ENCODE results near the gene FAR1.

Gene FAR1

DNA sequence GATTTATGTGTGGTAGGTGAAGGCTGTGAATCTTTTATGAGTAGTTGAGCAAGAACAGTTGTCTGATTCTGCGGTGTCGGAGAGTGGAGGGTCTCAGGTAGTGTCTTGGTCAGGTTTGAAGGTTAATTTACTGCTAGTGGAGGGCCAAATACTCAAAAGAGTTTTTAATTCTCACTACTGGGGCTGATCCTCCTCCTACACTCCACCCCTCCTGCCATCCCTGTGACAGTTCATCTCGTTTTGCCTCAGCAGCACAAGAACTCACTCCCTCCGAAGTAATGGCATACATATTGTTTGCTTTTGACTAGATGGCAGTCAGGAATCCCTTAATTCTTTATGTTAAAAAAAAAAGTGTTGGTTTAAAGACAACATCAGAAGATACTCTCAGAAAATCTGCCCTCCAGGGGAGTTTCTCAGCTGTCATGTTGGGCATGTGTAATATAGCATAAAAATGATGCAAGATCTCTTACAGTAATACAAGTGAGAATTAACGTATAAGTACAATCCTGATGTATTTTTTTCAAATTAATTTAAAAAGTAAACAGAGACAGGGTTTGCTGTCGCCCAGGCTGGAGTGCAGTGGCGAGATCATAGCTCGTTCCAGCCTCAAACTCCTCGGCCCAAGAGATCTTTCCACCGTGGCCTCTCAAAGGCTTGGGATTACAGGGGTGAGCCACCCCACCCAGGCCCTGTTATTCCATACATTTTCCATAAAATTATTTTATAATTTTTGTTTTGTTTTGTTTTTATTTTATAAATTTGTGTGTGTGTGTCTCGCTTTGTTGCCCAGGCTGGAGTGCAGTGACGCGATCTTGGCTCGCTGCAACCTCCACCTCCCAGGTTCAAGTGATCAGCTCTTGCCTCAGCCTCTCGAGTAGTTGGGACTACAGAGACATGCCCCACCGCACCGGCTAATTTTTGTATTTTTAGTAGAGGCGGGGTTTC lies 1.3 kb downstream of the FAR1 start:
- peak; percentile 37 for DNase-seq

DNA sequence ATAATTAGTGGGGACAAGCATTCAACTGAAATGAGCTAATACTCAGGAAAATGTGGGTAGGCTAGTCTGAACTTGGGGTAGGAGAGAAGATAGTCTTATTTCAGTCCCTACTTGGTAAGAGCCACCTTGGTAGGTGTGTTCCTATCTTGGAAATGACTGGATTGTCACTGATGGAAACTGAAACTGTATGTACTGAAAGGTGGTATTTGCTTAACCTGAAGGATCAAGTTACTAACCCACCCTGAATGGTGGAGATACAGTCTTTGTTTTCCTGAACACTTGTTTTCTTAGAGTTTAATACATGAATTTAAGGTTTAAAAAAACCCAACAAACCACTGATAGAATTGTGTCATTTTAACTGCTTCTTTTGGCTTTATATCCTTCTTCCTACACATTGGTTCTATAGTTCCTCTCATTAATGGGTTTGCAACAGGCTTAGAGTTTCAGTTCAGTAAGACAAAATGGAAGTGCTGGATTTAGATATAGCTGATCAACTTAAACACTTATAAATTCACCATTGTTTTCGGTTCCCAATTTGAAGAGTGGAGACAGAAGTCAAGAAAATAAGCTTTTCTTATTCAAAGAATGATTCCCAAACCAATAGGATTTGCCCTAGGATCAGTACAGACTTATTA lies 4.2 kb downstream of the FAR1 start:
- DNase-seq = peak; percentile 14

DNA sequence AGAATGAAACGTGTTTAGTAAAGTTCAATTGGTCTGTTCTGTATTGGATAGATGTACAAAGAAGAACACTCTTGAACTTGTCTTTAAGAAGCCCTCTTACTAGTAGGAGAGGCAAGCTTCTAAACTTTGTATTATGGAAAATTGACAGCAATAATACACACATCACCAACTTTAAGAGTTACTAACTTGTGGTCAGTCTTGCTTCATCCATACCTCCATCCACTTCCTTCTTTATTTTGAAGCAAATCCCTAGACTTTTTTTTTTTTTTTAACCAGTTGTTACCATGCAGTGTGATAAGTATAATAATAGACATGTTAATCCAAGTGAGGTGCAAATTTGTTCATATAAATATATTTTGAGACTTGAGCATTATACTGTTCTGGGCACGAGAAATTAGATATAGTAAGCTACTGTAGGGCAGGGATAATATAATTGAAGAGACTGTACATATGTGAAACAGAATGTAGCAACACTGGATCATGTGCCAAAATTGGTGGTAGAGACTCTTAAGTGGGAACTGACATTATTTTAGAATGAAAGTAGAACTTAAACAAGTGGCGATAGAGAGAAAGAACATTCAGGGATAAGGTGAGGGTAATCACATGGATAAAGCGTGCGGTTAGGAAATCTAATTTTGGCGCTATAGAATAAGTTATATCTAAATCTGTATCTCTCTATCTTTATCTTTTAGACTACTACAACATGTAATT lies 6.5 kb downstream of the FAR1 start:
- DNase-seq = no peak

GRCh38 chr11:13676576-13676975 lies 8.1 kb downstream of the FAR1 start:
- no peak for DNase-seq

- no peak for DNase-seq
These were observed 11.3 kb downstream of the FAR1 start for GRCh38 chr11:13679768-13680167.

- peak; percentile 16 for DNase-seq
These were observed 12.2 kb downstream of the FAR1 start for GRCh38 chr11:13680501-13681264.

GRCh38 chr11:13681446-13681845 lies 13.0 kb downstream of the FAR1 start:
- DNase-seq = no peak

GRCh38 chr11:13682212-13682611 lies 13.7 kb downstream of the FAR1 start:
- DNase-seq = no peak

GRCh38 chr11:13685461-13686108 lies 17.1 kb downstream of the FAR1 start:
- no peak for DNase-seq

DNA sequence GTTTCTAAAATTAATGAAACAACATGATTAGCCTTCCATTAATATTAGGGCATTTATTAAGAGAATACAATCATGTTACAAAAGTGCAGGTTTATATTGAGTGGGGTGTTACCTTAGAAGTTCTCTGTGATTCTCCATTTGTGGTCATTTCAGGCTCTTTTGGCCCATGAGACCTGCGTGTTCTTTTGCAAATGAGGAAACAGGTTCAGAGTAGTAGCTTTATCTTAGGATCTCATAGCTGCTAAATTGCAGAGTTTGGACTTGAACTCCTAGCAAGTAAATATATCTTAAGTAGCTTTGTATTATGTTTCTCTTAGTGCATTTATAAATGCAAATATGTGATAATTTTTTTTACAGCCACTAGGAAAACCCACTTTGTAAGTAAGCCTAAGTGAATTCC lies 18.3 kb downstream of the FAR1 start:
- DNase-seq = no peak

DNA sequence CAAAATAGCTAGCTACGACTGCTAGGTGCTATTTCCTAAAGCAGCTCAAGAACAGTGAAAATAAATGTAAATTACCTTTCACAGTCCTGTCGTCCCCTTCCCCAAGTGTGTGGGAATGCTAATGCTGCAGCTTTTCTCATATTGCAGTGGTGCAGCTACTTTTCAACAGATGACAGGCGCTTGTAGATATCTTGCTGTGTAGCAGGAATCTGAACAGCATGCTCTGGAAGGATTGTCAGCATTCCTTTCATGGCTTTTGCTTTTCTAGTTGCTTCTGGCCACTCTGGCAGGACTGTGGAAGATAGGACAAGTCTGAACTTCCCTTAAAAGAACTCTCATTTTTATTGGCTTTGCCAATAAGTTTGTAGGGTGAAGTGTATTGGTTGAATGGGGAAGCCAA lies 18.8 kb downstream of the FAR1 start:
- DNase-seq = no peak

DNA sequence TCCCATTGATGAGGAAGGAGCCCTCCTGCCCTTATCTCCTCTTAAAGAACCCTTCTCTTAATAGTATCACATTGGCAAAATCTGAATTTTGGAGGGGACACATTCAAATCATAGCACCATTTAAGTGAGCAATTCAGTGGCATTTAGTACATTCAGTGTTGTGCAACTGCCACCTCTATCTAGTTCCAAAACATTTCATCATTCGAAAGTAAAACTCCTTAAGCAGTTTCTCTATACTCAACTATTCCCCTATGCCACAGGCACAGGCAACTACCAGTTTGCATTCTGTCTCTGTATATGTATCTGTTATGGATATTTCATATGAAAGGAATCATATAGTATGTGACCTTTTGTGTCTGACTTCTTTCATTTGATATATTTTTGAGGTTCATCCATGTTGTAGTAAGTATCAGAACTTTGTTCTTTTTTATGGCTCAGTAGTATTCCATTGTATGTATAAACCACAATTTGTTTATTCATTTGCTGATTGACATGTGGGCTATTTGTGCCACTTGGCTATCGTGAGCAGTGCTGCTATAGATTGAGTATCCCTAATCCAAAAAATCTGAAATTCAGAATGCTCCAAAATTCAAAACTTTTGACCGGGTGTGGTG lies 22.9 kb downstream of the FAR1 start:
- no peak for DNase-seq

DNA sequence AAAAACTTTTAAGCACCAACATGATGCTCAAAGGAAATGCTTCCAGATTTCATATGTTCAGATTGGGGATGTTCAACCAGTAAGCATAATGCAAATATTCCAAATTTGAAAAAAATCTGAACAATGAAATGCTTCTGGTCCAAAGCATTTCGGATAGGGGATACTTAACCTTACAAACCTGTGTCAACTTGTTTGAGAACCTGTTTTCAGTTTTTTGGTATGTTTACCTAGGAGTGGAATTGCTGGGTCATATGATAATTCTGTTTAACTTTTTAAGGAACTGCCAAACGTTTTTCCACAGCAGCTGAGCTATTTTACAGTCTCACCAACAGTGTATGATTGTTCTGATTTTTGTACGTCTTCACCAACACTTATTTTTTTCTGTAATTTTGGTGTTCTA lies 23.7 kb downstream of the FAR1 start:
- DNase-seq = no peak

DNA sequence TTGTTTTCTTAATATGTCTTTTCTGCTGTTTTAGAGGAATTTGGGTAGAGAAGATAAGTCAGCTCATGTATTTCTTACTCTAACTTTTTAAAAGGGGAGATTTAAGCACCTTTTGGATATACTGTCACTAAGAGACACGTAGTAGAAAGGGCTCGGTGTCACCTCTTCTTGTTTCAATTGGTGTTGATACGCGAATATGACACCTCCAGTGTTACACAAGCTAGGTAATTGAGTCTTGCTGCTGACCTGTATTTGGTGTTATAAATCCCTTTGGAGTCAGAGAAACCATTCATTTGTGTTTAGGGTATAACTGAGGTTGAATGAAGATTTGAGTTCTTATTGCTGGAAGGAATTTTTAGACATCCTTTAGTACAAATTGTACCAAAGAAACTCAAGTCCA lies 25.6 kb downstream of the FAR1 start:
- DNase-seq = no peak

GRCh38 chr11:13695886-13696285 lies 27.4 kb downstream of the FAR1 start:
- no peak for DNase-seq

GRCh38 chr11:13697710-13698109 lies 29.2 kb downstream of the FAR1 start:
- no peak for DNase-seq

GRCh38 chr11:13698132-13698531 lies 29.7 kb downstream of the FAR1 start:
- no peak for DNase-seq

- DNase-seq = no peak
These were observed 30.6 kb downstream of the FAR1 start for GRCh38 chr11:13699041-13699440.

GRCh38 chr11:13699870-13700269 lies 31.4 kb downstream of the FAR1 start:
- no peak for DNase-seq

- DNase-seq = no peak
These were observed 33.0 kb downstream of the FAR1 start for GRCh38 chr11:13701506-13701905.

DNA sequence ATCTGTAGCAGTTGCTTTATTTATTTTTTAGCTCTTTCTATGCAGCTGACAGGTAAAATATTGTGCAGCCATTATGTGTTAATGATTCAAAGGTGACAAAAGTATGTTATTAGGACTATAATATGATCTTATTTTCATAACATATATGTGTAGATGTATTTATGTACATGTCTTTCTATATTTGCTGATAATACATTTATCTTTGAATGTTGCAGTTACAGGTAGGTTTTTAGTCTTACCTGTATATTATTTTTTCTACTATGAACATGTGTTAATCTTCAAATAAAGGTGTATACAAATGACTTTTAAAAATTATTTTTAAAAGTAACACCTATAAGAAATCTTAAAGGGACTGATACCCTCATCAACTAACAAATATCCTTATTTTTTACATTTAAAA lies 33.6 kb downstream of the FAR1 start:
- DNase-seq = no peak

DNA sequence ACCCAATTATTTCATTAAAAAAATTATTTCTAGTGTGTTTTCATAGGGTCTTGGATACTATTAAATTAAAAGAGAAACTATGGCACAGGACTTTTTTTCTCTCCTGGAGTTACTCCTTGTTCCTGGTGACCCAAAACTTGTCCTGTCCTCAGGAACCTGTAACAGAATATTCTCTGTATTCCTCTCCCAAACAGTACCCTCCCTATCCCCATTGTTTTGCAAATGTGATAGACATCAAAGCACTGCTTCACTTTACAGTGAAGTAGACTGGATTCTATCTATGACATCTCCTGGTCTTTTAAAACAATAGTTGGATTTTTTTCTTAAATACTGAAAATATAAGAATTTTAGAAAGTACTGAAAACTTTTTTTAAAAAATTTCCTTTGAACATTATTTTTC lies 37.2 kb downstream of the FAR1 start:
- no peak for DNase-seq
